ENCODE results near the gene DCST2.

DNA sequence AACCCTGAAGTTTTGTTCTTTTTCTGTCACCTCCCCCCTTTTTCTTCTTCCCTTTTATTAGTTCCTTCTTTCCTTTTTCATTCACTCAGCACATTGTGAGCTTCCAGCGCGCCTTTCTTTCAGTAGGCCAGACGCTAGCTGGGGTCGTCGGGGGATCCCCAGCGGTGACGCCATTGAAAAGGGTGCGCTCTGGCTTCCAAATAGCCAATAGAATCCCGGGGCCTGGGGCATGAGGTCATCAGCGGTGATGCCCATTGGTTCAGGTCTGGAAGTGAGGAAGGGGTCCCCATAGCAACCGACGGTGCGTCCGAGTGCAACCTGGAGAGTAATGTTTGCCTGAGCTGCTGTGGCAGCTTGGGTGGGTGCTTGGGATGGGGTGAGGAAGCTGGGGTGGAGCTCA, 38.1 kb upstream of the DCST2 start:
- TF ChIP-seq, protein P1, sequence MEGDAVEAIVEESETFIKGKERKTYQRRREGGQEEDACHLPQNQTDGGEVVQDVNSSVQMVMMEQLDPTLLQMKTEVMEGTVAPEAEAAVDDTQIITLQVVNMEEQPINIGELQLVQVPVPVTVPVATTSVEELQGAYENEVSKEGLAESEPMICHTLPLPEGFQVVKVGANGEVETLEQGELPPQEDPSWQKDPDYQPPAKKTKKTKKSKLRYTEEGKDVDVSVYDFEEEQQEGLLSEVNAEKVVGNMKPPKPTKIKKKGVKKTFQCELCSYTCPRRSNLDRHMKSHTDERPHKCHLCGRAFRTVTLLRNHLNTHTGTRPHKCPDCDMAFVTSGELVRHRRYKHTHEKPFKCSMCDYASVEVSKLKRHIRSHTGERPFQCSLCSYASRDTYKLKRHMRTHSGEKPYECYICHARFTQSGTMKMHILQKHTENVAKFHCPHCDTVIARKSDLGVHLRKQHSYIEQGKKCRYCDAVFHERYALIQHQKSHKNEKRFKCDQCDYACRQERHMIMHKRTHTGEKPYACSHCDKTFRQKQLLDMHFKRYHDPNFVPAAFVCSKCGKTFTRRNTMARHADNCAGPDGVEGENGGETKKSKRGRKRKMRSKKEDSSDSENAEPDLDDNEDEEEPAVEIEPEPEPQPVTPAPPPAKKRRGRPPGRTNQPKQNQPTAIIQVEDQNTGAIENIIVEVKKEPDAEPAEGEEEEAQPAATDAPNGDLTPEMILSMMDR (IDR thresholded peaks at IDR 0.05; ENCODE audit: extremely low read depth in 1 of 2, insufficient read depth in 1 of 2, low read depth in 1 of 2, low read length in 2 of 2) = no peak
- TF ChIP-seq POLR2A (IDR thresholded peaks at IDR 0.05; ENCODE audit: low read depth, low read length) = no peak
- TF ChIP-seq, protein P2, sequence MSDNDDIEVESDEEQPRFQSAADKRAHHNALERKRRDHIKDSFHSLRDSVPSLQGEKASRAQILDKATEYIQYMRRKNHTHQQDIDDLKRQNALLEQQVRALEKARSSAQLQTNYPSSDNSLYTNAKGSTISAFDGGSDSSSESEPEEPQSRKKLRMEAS (IDR thresholded peaks at IDR 0.05; ENCODE audit: insufficient read depth, insufficient read length) = no peak
- no peak for TF ChIP-seq MYC (IDR thresholded peaks at IDR 0.05; ENCODE audit: low read depth, low read length)
- no peak for TF ChIP-seq EZH2 (IDR thresholded peaks at IDR 0.05; ENCODE audit: borderline replicate concordance, low read depth, low read length, severe bottlenecking)
- no peak for TF ChIP-seq POLR2AphosphoS5 (IDR thresholded peaks at IDR 0.05; ENCODE audit: insufficient read depth, low read depth, low read length)
- TF ChIP-seq FOS (IDR thresholded peaks at IDR 0.05; ENCODE audit: borderline replicate concordance, insufficient read depth, low read length) = no peak
- TF ChIP-seq JUN (IDR thresholded peaks at IDR 0.05; ENCODE audit: borderline replicate concordance, insufficient read depth, insufficient read length, low read depth) = no peak
- no peak for TF ChIP-seq GATA2 (IDR thresholded peaks at IDR 0.05; ENCODE audit: insufficient read depth, insufficient read length, low read depth, low read length)

All from endothelial cell of umbilical vein (primary cell).